Umbilical cord (tissue), 2 donors: ENCODE measurements around the gene STN1. TPM values are rescaled to one million over a fixed set of nuclear protein-coding genes. Genes with fewer than 3 reads are reported as not detected.

ENCODE experiments used
- DNase-seq: peaks from one replicate; pipeline ENCODE4 v3.0.0-alpha.2; 2015; ENCODE audit warnings: low spot score
- total RNA-seq: library from RNA; depleted of rRNA; stranded (reverse); fragments of >200 nt; gene quantifications from one replicate; pipeline ENCODE4 v1.2.3, GENCODE V29; 2014; ENCODE audit warnings: low replicate concordance; ENCODE audit not compliant: insufficient read depth

The STN1 gene
- 28.6 TPM for total RNA-seq

GRCh38 chr10:103918053-103918846, at the start of gene STN1:
Gene STN1 (minus strand): TSS chr10:103918184. CDS start chr10:103917594, 590 bp downstream.
- peak; percentile 98 for DNase-seq

- peak; percentile 45 for DNase-seq
These were observed 49.6 kb upstream of the STN1 start for GRCh38 chr10:103967448-103968071.

- DNase-seq, result peak; percentile 90
These were observed 48.9 kb upstream of the STN1 start, which contains the start of gene SLK for GRCh38 chr10:103966671-103967447. Gene SLK (plus strand): TSS chr10:103967140. CDS start chr10:103967746, 606 bp downstream.

- DNase-seq, result no peak
These were observed 42.1 kb upstream of the STN1 start for GRCh38 chr10:103960103-103960502.

GRCh38 chr10:103958996-103959395, 41.0 kb upstream of the STN1 start:
- no peak for DNase-seq

GRCh38 chr10:103954543-103954942, 36.6 kb upstream of the STN1 start:
- DNase-seq, result no peak

GRCh38 chr10:103951942-103952341, 34.0 kb upstream of the STN1 start:
- DNase-seq, result no peak

GRCh38 chr10:103951183-103951582, 33.2 kb upstream of the STN1 start:
- DNase-seq, result no peak

- DNase-seq, result no peak
These were observed 31.7 kb upstream of the STN1 start for GRCh38 chr10:103949728-103950127.

- no peak for DNase-seq
These were observed 30.0 kb upstream of the STN1 start for GRCh38 chr10:103947799-103948516.

- DNase-seq, result no peak
These were observed 24.9 kb upstream of the STN1 start for GRCh38 chr10:103942866-103943265.

- peak; percentile 36 for DNase-seq
These were observed 23.8 kb upstream of the STN1 start for GRCh38 chr10:103941801-103942200.

GRCh38 chr10:103939522-103939921, 21.5 kb upstream of the STN1 start:
- no peak for DNase-seq

GRCh38 chr10:103936022-103936421, 18.0 kb upstream of the STN1 start:
- DNase-seq, result no peak

- no peak for DNase-seq
These were observed 16.3 kb upstream of the STN1 start for GRCh38 chr10:103934308-103934707.

- no peak for DNase-seq
These were observed 15.7 kb upstream of the STN1 start for GRCh38 chr10:103933557-103934121.

- no peak for DNase-seq
These were observed 15.0 kb upstream of the STN1 start for GRCh38 chr10:103932971-103933370.

GRCh38 chr10:103932271-103932670, 14.3 kb upstream of the STN1 start:
- no peak for DNase-seq

- DNase-seq, result no peak
These were observed 13.6 kb upstream of the STN1 start for GRCh38 chr10:103931603-103932002.

- DNase-seq, result no peak
These were observed 12.9 kb upstream of the STN1 start for GRCh38 chr10:103930881-103931280.

- DNase-seq, result no peak
These were observed 12.5 kb upstream of the STN1 start for GRCh38 chr10:103930449-103930848.
